ENCODE results near the gene ACTG1.
"Not testable (repeated sequence)": the region's sequence is repeated elsewhere in the genome, so short reads cannot be mapped to it uniquely, and the experiment has no call there.

ACTG1 gene

GRCh38 chr17:81533339-81534141 is 20.9 kb upstream of the ACTG1 start:
- in situ Hi-C loops (cut with MboI; ENCODE audit: low sequenced_read_pairs), result no loop called here

GRCh38 chr17:81532490-81533287 is 20.1 kb upstream of the ACTG1 start:
- in situ Hi-C loops (cut with MboI; ENCODE audit: low sequenced_read_pairs), result no loop called here

GRCh38 chr17:81531998-81532404 is 19.4 kb upstream of the ACTG1 start:
- in situ Hi-C loops (cut with MboI; ENCODE audit: low sequenced_read_pairs), result not testable (repeated sequence)

- in situ Hi-C loops (cut with MboI; ENCODE audit: low sequenced_read_pairs), result not testable (repeated sequence)
Measured at GRCh38 chr17:81531013-81531412, 18.4 kb upstream of the ACTG1 start.

GRCh38 chr17:81529437-81529803 is 16.8 kb upstream of the ACTG1 start:
- in situ Hi-C loops (cut with MboI; ENCODE audit: low sequenced_read_pairs), result no loop called here

- in situ Hi-C loops (cut with MboI; ENCODE audit: low sequenced_read_pairs), result no loop called here
Measured at GRCh38 chr17:81528651-81529436, 16.2 kb upstream of the ACTG1 start.

- in situ Hi-C loops (cut with MboI; ENCODE audit: low sequenced_read_pairs), result no loop called here
Measured at GRCh38 chr17:81528384-81528650, 15.7 kb upstream of the ACTG1 start.

GRCh38 chr17:81527591-81528383 is 15.2 kb upstream of the ACTG1 start, which contains the start of gene FSCN2:
FSCN2 (plus strand) TSS chr17:81528377; CDS start chr17:81528532, 155 bp downstream.
- in situ Hi-C loops (cut with MboI; ENCODE audit: low sequenced_read_pairs), result no loop called here

- in situ Hi-C loops (cut with MboI; ENCODE audit: low sequenced_read_pairs), result no loop called here
Measured at GRCh38 chr17:81526662-81527571, 14.3 kb upstream of the ACTG1 start.

- in situ Hi-C loops (cut with MboI; ENCODE audit: low sequenced_read_pairs), result no loop called here
Measured at GRCh38 chr17:81524865-81525159, 12.2 kb upstream of the ACTG1 start.

- in situ Hi-C loops (cut with MboI; ENCODE audit: low sequenced_read_pairs), result no loop called here
Measured at GRCh38 chr17:81524039-81524864, 11.7 kb upstream of the ACTG1 start.

- in situ Hi-C loops (cut with MboI; ENCODE audit: low sequenced_read_pairs), result no loop called here
Measured at GRCh38 chr17:81523402-81524038, 10.9 kb upstream of the ACTG1 start.

GRCh38 chr17:81522491-81523401 is 10.1 kb upstream of the ACTG1 start:
- in situ Hi-C loops (cut with MboI; ENCODE audit: low sequenced_read_pairs), result no loop called here

GRCh38 chr17:81520021-81520901 is 7.7 kb upstream of the ACTG1 start:
- in situ Hi-C loops (cut with MboI; ENCODE audit: low sequenced_read_pairs), result no loop called here

- in situ Hi-C loops (cut with MboI; ENCODE audit: low sequenced_read_pairs), result no loop called here
Measured at GRCh38 chr17:81519284-81520020, 6.9 kb upstream of the ACTG1 start.

- in situ Hi-C loops (cut with MboI; ENCODE audit: low sequenced_read_pairs), result no loop called here
Measured at GRCh38 chr17:81518785-81519283, 6.2 kb upstream of the ACTG1 start.
